AG10803 (cell line): ENCODE results near the gene RAB30.

ENCODE experiments used
- DNase-seq: peaks from one replicate; pipeline ENCODE4 v3.0.0; 2010; ENCODE audit warnings: low read depth
- H3K4me3 ChIP-seq: 2 replicates; pipeline ENCODE4 v1.5.1; 2011; ENCODE audit warnings: mild to moderate bottlenecking, low read length, control low read depth
- TF ChIP-seq, protein P1 (sequence below): conservative IDR thresholded peaks from 2 replicates; pipeline ENCODE4 v1.5.1; 2011; ENCODE audit warnings: mild to moderate bottlenecking, low read length, control low read depth, inconsistent platforms

Gene RAB30

DNA sequence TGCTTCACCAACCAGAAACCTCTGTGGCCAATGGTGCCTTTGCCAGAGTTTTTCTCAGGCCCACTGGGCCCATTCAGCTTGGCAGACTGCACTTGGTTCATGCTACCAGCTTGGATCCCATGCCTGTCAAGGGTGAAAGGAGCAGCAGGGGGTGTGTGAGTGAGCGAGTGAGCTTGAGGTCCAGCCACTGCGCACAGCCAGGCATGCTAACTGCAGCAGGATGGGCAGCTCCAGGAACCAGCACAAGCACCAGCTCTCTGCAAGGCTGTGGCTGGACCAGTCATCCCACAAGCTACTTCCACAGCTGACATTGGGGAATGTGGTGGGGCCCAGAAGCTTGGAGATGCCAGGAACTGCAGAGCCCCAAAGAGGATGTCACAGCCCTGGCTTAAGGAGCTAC, 129.3 kb downstream of the RAB30 start:
- TF ChIP-seq, protein P1, sequence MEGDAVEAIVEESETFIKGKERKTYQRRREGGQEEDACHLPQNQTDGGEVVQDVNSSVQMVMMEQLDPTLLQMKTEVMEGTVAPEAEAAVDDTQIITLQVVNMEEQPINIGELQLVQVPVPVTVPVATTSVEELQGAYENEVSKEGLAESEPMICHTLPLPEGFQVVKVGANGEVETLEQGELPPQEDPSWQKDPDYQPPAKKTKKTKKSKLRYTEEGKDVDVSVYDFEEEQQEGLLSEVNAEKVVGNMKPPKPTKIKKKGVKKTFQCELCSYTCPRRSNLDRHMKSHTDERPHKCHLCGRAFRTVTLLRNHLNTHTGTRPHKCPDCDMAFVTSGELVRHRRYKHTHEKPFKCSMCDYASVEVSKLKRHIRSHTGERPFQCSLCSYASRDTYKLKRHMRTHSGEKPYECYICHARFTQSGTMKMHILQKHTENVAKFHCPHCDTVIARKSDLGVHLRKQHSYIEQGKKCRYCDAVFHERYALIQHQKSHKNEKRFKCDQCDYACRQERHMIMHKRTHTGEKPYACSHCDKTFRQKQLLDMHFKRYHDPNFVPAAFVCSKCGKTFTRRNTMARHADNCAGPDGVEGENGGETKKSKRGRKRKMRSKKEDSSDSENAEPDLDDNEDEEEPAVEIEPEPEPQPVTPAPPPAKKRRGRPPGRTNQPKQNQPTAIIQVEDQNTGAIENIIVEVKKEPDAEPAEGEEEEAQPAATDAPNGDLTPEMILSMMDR = no peak
- no peak for DNase-seq
- H3K4me3 ChIP-seq = no peak overlapping the region

DNA sequence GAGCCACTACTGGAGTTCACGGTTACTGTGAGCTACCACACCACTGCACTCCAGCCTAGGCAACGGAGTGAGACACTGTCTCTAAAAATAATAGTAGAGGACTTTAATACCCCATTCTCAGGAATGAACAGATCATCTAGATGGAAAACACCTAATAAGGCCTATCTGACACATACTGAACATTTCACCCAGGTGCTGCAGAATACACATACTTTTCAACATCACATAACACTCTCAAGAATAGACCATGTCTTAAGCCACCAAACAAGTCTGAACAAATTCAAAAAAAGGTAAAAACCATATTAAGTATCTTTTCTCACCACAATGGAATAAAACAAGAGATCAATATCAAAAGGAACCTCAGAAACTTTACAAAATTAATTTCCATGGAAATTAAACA, 132.2 kb downstream of the RAB30 start:
- TF ChIP-seq, protein P1 = no peak
- H3K4me3 ChIP-seq = no peak overlapping the region
- DNase-seq = no peak

DNA sequence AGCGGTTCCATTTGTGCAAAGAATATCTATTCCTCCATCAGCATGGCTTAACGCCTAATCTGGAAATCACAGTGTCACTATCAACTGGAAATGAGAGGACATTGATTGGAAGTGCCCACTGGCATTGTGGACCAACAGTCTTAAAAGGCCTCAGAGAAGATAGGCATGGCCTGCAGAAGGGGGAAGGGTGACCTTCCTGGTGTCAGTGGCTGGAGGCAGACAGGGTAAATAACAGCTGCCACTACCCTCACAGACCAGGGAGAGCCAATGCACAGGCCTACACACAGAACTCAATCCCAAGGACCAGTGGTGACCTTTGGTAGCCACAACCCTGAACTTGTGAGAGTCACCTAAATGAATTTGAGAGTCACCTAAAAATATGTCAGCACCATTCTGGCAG, 134.1 kb downstream of the RAB30 start:
- DNase-seq = no peak
- TF ChIP-seq, protein P1 = no peak
- H3K4me3 ChIP-seq = no peak overlapping the region

DNA sequence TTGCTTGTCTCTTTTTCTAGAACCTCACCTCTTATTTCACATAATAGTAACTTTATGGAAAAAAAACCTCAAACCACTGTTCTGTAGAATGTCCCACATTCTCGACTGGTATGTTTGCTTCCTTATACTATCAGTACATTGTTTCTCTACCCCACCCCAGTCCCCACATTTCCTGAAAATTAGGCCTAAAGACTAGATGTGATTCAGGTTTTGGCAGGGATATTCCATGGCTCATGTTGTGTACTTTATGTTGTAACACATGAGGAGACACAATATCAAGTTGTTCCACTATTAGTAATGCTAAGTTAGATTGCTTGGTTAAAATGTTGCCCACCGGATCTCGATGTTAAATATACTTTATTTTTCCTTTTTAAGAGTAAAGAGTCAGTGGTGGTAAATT, 135.4 kb downstream of the RAB30 start:
- TF ChIP-seq, protein P1 = no peak
- H3K4me3 ChIP-seq = no peak overlapping the region
- DNase-seq = no peak

DNA sequence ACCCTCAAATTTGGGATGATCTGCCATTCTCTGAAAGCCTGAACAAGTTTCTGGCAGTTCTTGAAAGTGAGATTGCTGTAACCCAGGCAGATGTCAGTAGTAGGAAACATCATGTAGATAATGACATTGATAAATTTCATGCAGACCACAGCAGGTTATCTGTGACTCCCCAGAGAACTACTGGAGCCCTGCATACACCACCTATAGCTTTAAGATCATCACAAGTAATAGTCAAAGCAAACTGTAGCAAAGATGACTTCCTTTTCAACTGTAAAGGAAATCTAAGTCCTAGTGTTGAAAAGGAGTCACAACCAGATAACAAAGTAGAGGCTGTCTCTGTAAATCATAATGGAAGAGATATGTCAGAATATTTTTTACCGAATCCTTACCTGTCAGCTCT, 139.1 kb downstream of the RAB30 start:
- TF ChIP-seq, protein P1 = no peak
- DNase-seq = no peak
- H3K4me3 ChIP-seq = no peak overlapping the region

DNA sequence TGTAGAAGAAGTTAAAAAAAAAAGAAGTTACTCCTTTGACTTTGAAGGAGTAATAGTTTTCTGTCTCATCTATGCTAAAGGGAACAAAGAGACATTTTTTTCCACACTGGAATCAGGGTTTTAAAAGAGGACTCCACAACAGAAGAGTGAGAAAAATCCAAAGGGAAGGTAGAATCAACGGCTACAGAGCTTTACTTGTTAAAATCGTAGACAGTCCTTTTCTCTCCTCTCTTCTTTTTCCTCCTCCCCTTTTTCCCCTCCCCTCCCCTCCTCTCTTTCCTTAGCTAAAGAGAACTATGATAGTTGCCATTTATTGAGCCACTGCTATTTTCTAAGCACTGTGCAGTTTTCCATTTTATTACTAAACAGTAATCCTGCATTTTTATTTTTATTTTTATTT, 141.0 kb downstream of the RAB30 start:
- DNase-seq = no peak
- H3K4me3 ChIP-seq = no peak overlapping the region
- TF ChIP-seq, protein P1 = no peak

DNA sequence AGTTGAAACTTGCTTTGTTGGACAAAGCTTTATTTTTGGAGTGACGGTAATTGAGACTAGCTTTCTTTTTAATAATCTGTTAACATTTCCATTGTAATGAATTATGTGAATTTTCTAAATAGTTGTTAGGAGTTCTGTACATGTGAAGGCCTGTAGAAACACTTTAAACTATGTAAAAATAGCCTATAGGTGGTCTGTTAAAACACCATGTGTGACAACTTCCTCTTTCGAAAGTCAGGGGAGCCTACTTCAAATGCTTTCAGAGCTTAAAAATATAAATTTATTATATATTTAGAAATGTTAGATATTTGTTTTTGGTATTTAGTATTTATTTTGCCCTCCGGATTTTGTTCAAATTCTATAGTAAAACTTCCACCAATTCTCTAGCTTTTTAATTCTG, 141.5 kb downstream of the RAB30 start:
- H3K4me3 ChIP-seq = no peak overlapping the region
- DNase-seq = no peak
- TF ChIP-seq, protein P1 = no peak
